ENCODE data around the gene ZNF10. TPM values are rescaled to one million over a fixed set of nuclear protein-coding genes. Genes with fewer than 3 reads are reported as not detected.
A peak's percentile ranks its signal among the peaks of the same experiment; 100 is the strongest.

The ZNF10 gene
- total RNA-seq, 1 experiment from 2014 or later = 8.7 TPM

GRCh38 chr12:133201888-133202287 lies 71.5 kb downstream of the ZNF10 start:
- no peak for DNase-seq (ENCODE audit: low read depth)

GRCh38 chr12:133202493-133203343 lies 72.3 kb downstream of the ZNF10 start:
- peak; percentile 4 for DNase-seq (ENCODE audit: low read depth)

GRCh38 chr12:133203344-133204263 lies 73.2 kb downstream of the ZNF10 start:
- peak; percentile 8 for DNase-seq (ENCODE audit: low read depth)

- DNase-seq (ENCODE audit: low read depth) = no peak
These were observed 73.8 kb downstream of the ZNF10 start for GRCh38 chr12:133204264-133204603.

- DNase-seq (ENCODE audit: low read depth) = no peak
These were observed 76.0 kb downstream of the ZNF10 start for GRCh38 chr12:133206390-133206789.

Other genes starting within 250 kb of the ZNF10 start
- gene CHFR, start 243.0 kb upstream of the ZNF10 start, total RNA-seq (2014; rRNA removed; shearing (Covaris generic)) = 14.7 and 33.1 TPM in 2 replicates
- 2.0 and 6.4 TPM in 2 replicates for gene ZNF605, start 174.3 kb upstream of the ZNF10 start, total RNA-seq (2014; rRNA removed; shearing (Covaris generic))
- 4.0 and 10.7 TPM in 2 replicates for gene ZNF26, start 144.3 kb upstream of the ZNF10 start, total RNA-seq (2014; rRNA removed; shearing (Covaris generic))
- 9.8 and 12.1 TPM in 2 replicates for gene ZNF84, start 93.1 kb upstream of the ZNF10 start, total RNA-seq (2014; rRNA removed; shearing (Covaris generic))
- gene ZNF140, start 49.7 kb upstream of the ZNF10 start, total RNA-seq (2014; rRNA removed; shearing (Covaris generic)) = 10.7 and 15.7 TPM in 2 replicates
- gene ZNF891, start 353 bp upstream of the ZNF10 start, total RNA-seq (2014; rRNA removed; shearing (Covaris generic)) = 0.32 and 0.44 TPM in 2 replicates
- gene ZNF268, start 50.9 kb downstream of the ZNF10 start, total RNA-seq (2014; rRNA removed; shearing (Covaris generic)) = 14.4 and 16.2 TPM in 2 replicates
- not detected in 2 replicates for gene ANHX, start 105.2 kb downstream of the ZNF10 start, total RNA-seq (2014; rRNA removed; shearing (Covaris generic))

Data from M059J (cell line).